ENCODE measurements around the gene TNNT3.

GRCh38 chr11:1870326-1870696, 49.2 kb upstream of the TNNT3 start:
- no peak for TF ChIP-seq CTCF (IDR thresholded peaks at IDR 0.05)
- TF ChIP-seq POLR2A (IDR thresholded peaks at IDR 0.05): no peak
- TF ChIP-seq EP300 (IDR thresholded peaks at IDR 0.05; ENCODE audit: low read depth): no peak
- no peak for TF ChIP-seq POLR2AphosphoS5 (IDR thresholded peaks at IDR 0.05)
